Loucy (cell line): Measurements from ENCODE around the gene LIMS1.

Source experiments
- H2AFZ ChIP-seq: fragments of 200-600 bp; sonication (generic); 2 replicates; pipeline ENCODE4 v1.6.0; 2016; ENCODE audit warnings: antibody characterized with exemption, mild to moderate bottlenecking, low read length, moderate library complexity
- H3F3A ChIP-seq: fragments of 200-600 bp; 2 replicates; pipeline ENCODE4 v1.6.0; 2016; ENCODE audit warnings: antibody characterized with exemption, low read depth, mild to moderate bottlenecking
- H3K27me3 ChIP-seq: fragments of 200-600 bp; sonication (generic); 2 replicates; pipeline ENCODE4 v1.6.1; 2014; ENCODE audit warnings: low read length, mild to moderate bottlenecking; ENCODE audit not compliant: insufficient read depth, poor library complexity, severe bottlenecking
- H3K36me3 ChIP-seq: fragments of 200-600 bp; sonication (generic); 2 replicates; pipeline ENCODE4 v1.6.1; 2016; ENCODE audit warnings: low read length; ENCODE audit not compliant: insufficient read depth
- H3K4me1 ChIP-seq: fragments of 200-600 bp; sonication (generic); 2 replicates; pipeline ENCODE4 v1.5.1; 2014; ENCODE audit warnings: low read length, mild to moderate bottlenecking; ENCODE audit not compliant: insufficient read depth, poor library complexity, severe bottlenecking
- H3K4me2 ChIP-seq: fragments of 200-600 bp; sonication (generic); 2 replicates; pipeline ENCODE4 v1.6.0; 2014; ENCODE audit warnings: antibody characterized with exemption, low read length, low read depth, mild to moderate bottlenecking; ENCODE audit not compliant: poor library complexity, severe bottlenecking
- H3K4me3 ChIP-seq: fragments of 200-600 bp; sonication (generic); 2 replicates; pipeline ENCODE4 v1.5.1; 2014; ENCODE audit warnings: low read length, mild to moderate bottlenecking, mixed read lengths; ENCODE audit not compliant: poor library complexity, severe bottlenecking
- H3K79me2 ChIP-seq: fragments of 200-600 bp; sonication (generic); 2 replicates; pipeline ENCODE4 v1.6.1; 2014; ENCODE audit warnings: low read length; ENCODE audit not compliant: insufficient read depth
- H3K9ac ChIP-seq: fragments of 200-600 bp; sonication (generic); 2 replicates; pipeline ENCODE4 v1.6.0; 2014; ENCODE audit warnings: mild to moderate bottlenecking, low read depth, low read length, moderate library complexity; ENCODE audit not compliant: poor library complexity, severe bottlenecking
- H3K9me2 ChIP-seq: fragments of 200-600 bp; sonication (generic); replicated peaks from 2 replicates; pipeline ENCODE4 v1.6.1; 2016; ENCODE audit warnings: low read depth, low read length, mixed read lengths
- H3K9me3 ChIP-seq: fragments of 200-600 bp; sonication (generic); 2 replicates; pipeline ENCODE4 v1.6.1; 2014; ENCODE audit warnings: mild to moderate bottlenecking, antibody characterized with exemption, low read length, low read depth; ENCODE audit not compliant: insufficient read depth
- H4K20me1 ChIP-seq: fragments of 200-600 bp; sonication (generic); 2 replicates; pipeline ENCODE4 v1.6.0; 2014; ENCODE audit warnings: antibody characterized with exemption, low read length, mild to moderate bottlenecking; ENCODE audit not compliant: insufficient read depth, poor library complexity, severe bottlenecking
- EZH2phosphoT487 ChIP-seq: fragments of 200-600 bp; IDR thresholded peaks from 2 replicates; pipeline ENCODE4 v1.6.1; 2018; ENCODE audit warnings: antibody characterized with exemption, mild to moderate bottlenecking, moderate library complexity, borderline replicate concordance
- TF ChIP-seq, protein P1 (sequence below): fragments of 200-600 bp; sonication (generic); conservative IDR thresholded peaks from 2 replicates; pipeline ENCODE4 v1.5.1; 2014; ENCODE audit warnings: mild to moderate bottlenecking, antibody characterized with exemption, low read length

The LIMS1 gene

DNA sequence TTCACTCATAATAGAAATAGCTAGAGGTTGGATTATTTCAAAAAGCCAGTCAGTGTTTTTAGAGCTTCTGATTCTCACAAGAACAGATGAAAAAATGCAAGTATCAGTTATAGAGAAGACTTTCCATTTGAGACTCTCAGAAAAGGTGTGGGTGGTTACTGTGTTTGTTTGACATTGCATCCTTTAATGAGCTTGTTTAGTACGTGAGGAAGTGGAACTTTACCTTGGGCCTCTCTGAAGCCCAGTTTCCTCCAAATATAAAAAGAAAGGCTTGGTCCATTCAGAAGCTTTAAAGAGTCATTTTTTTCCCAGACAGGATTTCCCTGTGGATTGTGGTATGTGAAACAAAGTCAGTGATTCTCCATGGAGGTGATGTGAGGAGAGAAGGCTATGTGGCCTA is 95.1 kb downstream of the LIMS1 start:
- H3K4me1 ChIP-seq = peaks cover 92% of the 10 kb centered on the region
- peaks cover 100% of the 10 kb centered on the region for H3K79me2 ChIP-seq
- no peaks in the 10 kb centered on the region for H3K9me2 ChIP-seq
- H3K9ac ChIP-seq = peak overlapping the region; percentile 75
- H3K4me3 ChIP-seq = peak overlapping the region; percentile 73
- peaks cover 5% of the 10 kb centered on the region; the same call in 1 of the 2 replicates for H3K36me3 ChIP-seq
- no peaks in the 10 kb centered on the region for H3K27me3 ChIP-seq
- H3K4me2 ChIP-seq = peak overlapping the region; percentile 94
- no peak overlapping the region for H2AFZ ChIP-seq
- H3K9me3 ChIP-seq = no peaks in the 10 kb centered on the region
- H4K20me1 ChIP-seq = peaks cover 47% of the 10 kb centered on the region
- peaks cover 5% of the 10 kb centered on the region; the same call in 1 of the 2 replicates for H3F3A ChIP-seq
- TF ChIP-seq EZH2phosphoT487 = no peak
- TF ChIP-seq, protein P1, sequence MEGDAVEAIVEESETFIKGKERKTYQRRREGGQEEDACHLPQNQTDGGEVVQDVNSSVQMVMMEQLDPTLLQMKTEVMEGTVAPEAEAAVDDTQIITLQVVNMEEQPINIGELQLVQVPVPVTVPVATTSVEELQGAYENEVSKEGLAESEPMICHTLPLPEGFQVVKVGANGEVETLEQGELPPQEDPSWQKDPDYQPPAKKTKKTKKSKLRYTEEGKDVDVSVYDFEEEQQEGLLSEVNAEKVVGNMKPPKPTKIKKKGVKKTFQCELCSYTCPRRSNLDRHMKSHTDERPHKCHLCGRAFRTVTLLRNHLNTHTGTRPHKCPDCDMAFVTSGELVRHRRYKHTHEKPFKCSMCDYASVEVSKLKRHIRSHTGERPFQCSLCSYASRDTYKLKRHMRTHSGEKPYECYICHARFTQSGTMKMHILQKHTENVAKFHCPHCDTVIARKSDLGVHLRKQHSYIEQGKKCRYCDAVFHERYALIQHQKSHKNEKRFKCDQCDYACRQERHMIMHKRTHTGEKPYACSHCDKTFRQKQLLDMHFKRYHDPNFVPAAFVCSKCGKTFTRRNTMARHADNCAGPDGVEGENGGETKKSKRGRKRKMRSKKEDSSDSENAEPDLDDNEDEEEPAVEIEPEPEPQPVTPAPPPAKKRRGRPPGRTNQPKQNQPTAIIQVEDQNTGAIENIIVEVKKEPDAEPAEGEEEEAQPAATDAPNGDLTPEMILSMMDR = no peak

DNA sequence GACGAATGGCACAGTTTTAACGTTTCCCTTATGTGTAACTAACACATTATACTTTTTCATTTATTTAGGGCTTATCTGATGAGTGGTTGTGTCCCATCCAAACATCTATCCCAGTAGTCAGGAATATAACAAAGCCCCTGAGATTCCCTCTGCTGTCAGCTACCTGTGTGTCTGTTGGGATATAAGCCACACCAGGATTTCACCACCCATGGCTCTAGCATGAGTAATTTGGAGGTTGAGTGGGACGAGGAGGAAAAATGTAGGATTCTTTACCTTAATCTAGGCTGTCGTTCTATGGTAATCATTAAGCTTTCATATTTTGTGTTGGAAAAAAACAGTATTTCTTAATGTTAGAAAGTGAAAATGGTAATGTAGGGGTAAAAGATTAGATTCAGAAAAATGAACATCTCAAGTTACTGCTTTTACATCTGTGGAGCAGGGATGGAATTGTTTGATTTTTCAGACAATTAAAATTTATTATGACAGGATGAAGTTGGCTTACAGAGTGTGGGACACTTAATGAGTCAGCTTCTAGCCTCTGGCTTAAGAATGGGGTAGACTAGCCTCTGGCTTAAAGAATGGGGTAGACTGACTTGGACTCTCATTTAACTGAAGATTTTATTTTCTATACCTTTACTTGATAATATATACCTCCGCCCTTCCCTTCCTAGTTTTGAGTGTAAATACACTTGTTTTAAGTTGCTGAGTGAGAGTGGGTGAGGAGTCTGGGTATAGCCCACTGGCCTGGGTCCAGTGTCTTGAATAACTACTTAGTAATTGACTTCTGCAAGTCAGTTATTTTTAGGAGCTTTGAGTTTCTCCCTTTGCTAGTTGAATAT is 96.5 kb downstream of the LIMS1 start:
- Histone ChIP-seq H4K20me1 (peaks cover 51% of the 10 kb centered on the region), H3K27me3 (no peaks in the 10 kb centered on the region), H3K79me2 (peaks cover 100% of the 10 kb centered on the region), H3K9me3 (no peaks in the 10 kb centered on the region), H3F3A (peaks cover 5% of the 10 kb centered on the region; the same call in 1 of the 2 replicates), H3K4me3 (peak overlapping the region; percentile 73), H3K4me1 (peaks cover 88% of the 10 kb centered on the region), H3K36me3 (peaks cover 10% of the 10 kb centered on the region; the same call in 1 of the 2 replicates), H3K9me2 (no peaks in the 10 kb centered on the region), H3K4me2 (peak overlapping the region; percentile 94), H2AFZ (no peak overlapping the region), H3K9ac (peak overlapping the region; percentile 75)
- no peak for TF ChIP-seq EZH2phosphoT487
- TF ChIP-seq, protein P1 = no peak

DNA sequence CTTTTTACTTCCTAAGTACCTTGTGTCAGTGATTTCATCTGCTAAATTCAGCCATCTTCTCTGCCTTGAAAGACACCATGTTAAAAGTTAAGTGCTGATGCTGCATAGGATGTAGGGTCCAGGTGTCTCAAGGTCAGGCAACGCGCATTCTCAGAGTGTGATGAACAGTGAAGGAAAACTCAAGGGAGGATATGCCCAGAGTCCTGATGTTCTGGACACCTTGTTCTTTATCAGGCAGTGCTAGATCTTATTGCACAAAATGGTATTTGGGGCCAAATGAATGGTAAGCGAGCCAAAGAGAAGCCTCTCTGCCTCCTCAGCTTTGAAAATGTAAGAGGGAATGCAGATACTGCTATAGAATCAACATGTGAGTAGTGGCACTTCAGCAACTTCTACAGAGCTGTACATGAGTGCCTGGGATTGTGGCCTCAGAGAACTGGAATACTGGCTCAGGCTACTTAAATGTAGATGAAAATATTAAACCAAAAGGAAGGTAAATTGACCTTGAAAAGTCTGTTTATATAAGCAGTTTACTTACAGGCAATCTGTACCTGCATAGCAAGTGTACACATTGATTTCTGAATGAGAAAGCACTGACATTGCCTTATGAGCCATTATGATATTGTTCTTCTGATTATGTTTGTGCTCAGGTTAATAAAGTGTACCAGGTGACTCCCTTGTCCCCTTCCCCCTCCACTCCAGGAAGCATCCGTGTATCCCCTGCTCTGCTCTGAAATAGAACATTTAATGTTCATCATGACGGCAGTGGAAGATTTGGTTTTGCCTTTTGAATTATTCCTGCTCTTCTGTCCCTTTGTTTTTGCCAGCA is 98.3 kb downstream of the LIMS1 start:
- Histone ChIP-seq H3K9me3 (no peaks in the 10 kb centered on the region), H3K9ac (peak overlapping the region; percentile 20), H3K4me2 (peak overlapping the region; percentile 94), H3K79me2 (peaks cover 100% of the 10 kb centered on the region), H2AFZ (no peak overlapping the region), H3K4me3 (peak overlapping the region; percentile 47), H3K9me2 (no peaks in the 10 kb centered on the region), H3K36me3 (peaks cover 10% of the 10 kb centered on the region; the same call in 1 of the 2 replicates), H3F3A (peaks cover 5% of the 10 kb centered on the region; the same call in 1 of the 2 replicates), H4K20me1 (peaks cover 54% of the 10 kb centered on the region), H3K4me1 (peaks cover 90% of the 10 kb centered on the region), H3K27me3 (no peaks in the 10 kb centered on the region)
- TF ChIP-seq EZH2phosphoT487 = no peak
- TF ChIP-seq, protein P1 = no peak
